HUES6 (cell line): ENCODE data around the gene HDAC7.

Experiments
- H3K27ac ChIP-seq: 2 replicates; pipeline ENCODE4 v1.7.0; 2013; ENCODE audit warnings: low read depth, mild to moderate bottlenecking, low read length, inconsistent platforms
- H3K27me3 ChIP-seq: 2 replicates; pipeline ENCODE4 v1.6.1; 2013; ENCODE audit warnings: low read length; ENCODE audit not compliant: control insufficient read depth, insufficient read depth
- H3K36me3 ChIP-seq: 2 replicates; pipeline ENCODE4 v1.6.1; 2013; ENCODE audit warnings: low read length; ENCODE audit not compliant: control insufficient read depth, insufficient read depth
- H3K4me1 ChIP-seq: 2 replicates; pipeline ENCODE4 v1.6.1; 2013; ENCODE audit warnings: low read length; ENCODE audit not compliant: control insufficient read depth, insufficient read depth
- H3K4me3 ChIP-seq: 2 replicates; pipeline ENCODE4 v1.5.1; 2013; ENCODE audit warnings: low read depth, low read length
- H3K9ac ChIP-seq: one replicate; pipeline ENCODE4 v1.6.1; 2013; ENCODE audit warnings: mild to moderate bottlenecking, low read length
- H3K9me3 ChIP-seq: 2 replicates; pipeline ENCODE4 v1.6.1; 2013; ENCODE audit warnings: low read depth, low read length; ENCODE audit not compliant: control insufficient read depth, insufficient read depth

Gene HDAC7

GRCh38 chr12:47860279-47860841 is 40.7 kb upstream of the HDAC7 start:
- peaks cover 11% of the 10 kb centered on the region; the same call in 1 of the 2 replicates for H3K27me3 ChIP-seq
- no peak overlapping the region for H3K4me3 ChIP-seq
- no peaks in the 10 kb centered on the region for H3K36me3 ChIP-seq
- H3K9me3 ChIP-seq, result no peaks in the 10 kb centered on the region
- no peak overlapping the region for H3K9ac ChIP-seq
- H3K4me1 ChIP-seq, result no peaks in the 10 kb centered on the region
- H3K27ac ChIP-seq, result no peak overlapping the region

- Histone ChIP-seq H3K9me3 (no peaks in the 10 kb centered on the region), H3K4me1 (no peaks in the 10 kb centered on the region), H3K4me3 (no peak overlapping the region), H3K27ac (no peak overlapping the region), H3K36me3 (no peaks in the 10 kb centered on the region), H3K9ac (no peak overlapping the region), H3K27me3 (peaks cover 11% of the 10 kb centered on the region; the same call in 1 of the 2 replicates)
Observed at GRCh38 chr12:47858511-47859266, 39.0 kb upstream of the HDAC7 start.

- H3K4me1 ChIP-seq, result peaks cover 6% of the 10 kb centered on the region; the same call in 1 of the 2 replicates
- H3K9me3 ChIP-seq, result no peaks in the 10 kb centered on the region
- no peak overlapping the region for H3K4me3 ChIP-seq
- H3K9ac ChIP-seq, result no peak overlapping the region
- H3K36me3 ChIP-seq, result no peaks in the 10 kb centered on the region
- no peak overlapping the region for H3K27ac ChIP-seq
- peaks cover 11% of the 10 kb centered on the region; the same call in 1 of the 2 replicates for H3K27me3 ChIP-seq
Observed at GRCh38 chr12:47856721-47857575, 37.2 kb upstream of the HDAC7 start.

GRCh38 chr12:47856094-47856493 is 36.4 kb upstream of the HDAC7 start:
- Histone ChIP-seq H3K4me3 (no peak overlapping the region), H3K9me3 (no peaks in the 10 kb centered on the region), H3K9ac (no peak overlapping the region), H3K4me1 (peaks cover 11% of the 10 kb centered on the region), H3K36me3 (no peaks in the 10 kb centered on the region), H3K27me3 (peaks cover 11% of the 10 kb centered on the region; the same call in 1 of the 2 replicates), H3K27ac (no peak overlapping the region)

DNA sequence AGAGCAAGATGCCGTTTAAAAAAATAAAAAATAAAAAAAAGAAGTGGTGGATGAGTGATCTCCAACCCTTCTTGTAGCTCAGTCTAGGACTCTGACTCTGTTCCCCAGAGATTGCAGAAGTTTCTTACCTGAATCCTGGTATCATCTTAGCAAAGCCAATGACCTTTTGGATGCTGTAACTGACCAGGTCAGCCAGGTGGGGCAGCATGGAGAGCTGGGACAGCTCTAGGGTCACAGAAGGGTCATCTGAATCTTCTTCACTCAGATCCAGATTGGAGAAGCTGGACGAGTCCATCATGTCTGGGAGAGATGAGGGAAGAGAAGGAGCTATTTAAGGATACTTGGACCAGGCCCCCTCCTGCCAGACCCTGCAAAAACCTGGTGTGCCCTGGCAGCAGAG is 35.8 kb upstream of the HDAC7 start:
- Histone ChIP-seq H3K9ac (no peak overlapping the region), H3K4me1 (peaks cover 16% of the 10 kb centered on the region), H3K27me3 (peaks cover 11% of the 10 kb centered on the region; the same call in 1 of the 2 replicates), H3K27ac (no peak overlapping the region), H3K36me3 (no peaks in the 10 kb centered on the region), H3K9me3 (no peaks in the 10 kb centered on the region), H3K4me3 (no peak overlapping the region)

- Histone ChIP-seq H3K27ac (no peak overlapping the region), H3K4me3 (no peak overlapping the region), H3K9me3 (no peaks in the 10 kb centered on the region), H3K27me3 (peaks cover 9% of the 10 kb centered on the region; the same call in 1 of the 2 replicates), H3K9ac (no peak overlapping the region), H3K4me1 (peaks cover 19% of the 10 kb centered on the region), H3K36me3 (no peaks in the 10 kb centered on the region)
Observed at GRCh38 chr12:47854531-47854930, 34.8 kb upstream of the HDAC7 start.

GRCh38 chr12:47852096-47852571 is 32.4 kb upstream of the HDAC7 start:
- H3K36me3 ChIP-seq, result no peaks in the 10 kb centered on the region
- H3K27ac ChIP-seq, result no peak overlapping the region
- H3K4me3 ChIP-seq, result no peak overlapping the region
- H3K4me1 ChIP-seq, result peaks cover 19% of the 10 kb centered on the region
- no peak overlapping the region for H3K9ac ChIP-seq
- H3K27me3 ChIP-seq, result no peaks in the 10 kb centered on the region; the same call in 1 of the 2 replicates
- no peaks in the 10 kb centered on the region for H3K9me3 ChIP-seq

DNA sequence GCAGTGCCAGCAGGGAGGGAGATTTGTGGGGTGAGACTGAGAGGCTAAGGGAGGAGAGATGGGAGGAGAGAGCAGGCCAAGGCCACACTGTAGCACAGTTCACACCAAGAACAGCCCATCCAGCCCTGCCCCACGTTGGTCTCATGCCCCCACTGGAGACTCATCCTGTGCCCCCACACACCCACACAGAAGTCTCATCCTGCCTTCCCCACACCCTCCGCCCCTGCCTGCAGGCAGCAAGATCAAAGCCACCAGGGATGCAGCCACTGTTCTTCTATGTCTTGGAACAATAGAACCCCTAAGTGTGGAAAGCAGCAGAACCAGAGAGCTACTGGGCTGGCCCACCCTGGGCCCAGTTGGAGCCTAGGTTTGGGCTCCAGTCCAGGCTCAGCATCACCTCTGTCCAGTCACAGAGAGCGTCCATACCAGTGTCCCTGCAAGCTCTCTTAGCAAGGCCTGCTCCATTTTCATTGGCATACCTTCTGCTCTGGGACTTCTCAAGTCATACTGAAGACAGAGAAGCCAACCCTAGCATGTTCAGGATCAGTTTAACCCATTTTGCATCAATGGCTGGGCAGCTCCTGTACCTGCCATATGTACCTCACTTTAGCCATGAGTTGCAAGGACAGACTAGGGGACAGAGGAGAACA is 31.7 kb upstream of the HDAC7 start:
- H3K4me1 ChIP-seq, result peaks cover 21% of the 10 kb centered on the region
- no peak overlapping the region for H3K4me3 ChIP-seq
- H3K9me3 ChIP-seq, result no peaks in the 10 kb centered on the region
- H3K27ac ChIP-seq, result no peak overlapping the region
- H3K27me3 ChIP-seq, result no peaks in the 10 kb centered on the region; the same call in 1 of the 2 replicates
- H3K9ac ChIP-seq, result no peak overlapping the region
- H3K36me3 ChIP-seq, result no peaks in the 10 kb centered on the region

GRCh38 chr12:47850153-47851084 is 30.7 kb upstream of the HDAC7 start:
- Histone ChIP-seq H3K4me1 (peaks cover 25% of the 10 kb centered on the region), H3K27ac (no peak overlapping the region), H3K4me3 (peak overlapping the region; percentile 3; the same call in 1 of the 2 replicates), H3K36me3 (no peaks in the 10 kb centered on the region), H3K27me3 (no peaks in the 10 kb centered on the region; the same call in 1 of the 2 replicates), H3K9ac (no peak overlapping the region), H3K9me3 (no peaks in the 10 kb centered on the region)

DNA sequence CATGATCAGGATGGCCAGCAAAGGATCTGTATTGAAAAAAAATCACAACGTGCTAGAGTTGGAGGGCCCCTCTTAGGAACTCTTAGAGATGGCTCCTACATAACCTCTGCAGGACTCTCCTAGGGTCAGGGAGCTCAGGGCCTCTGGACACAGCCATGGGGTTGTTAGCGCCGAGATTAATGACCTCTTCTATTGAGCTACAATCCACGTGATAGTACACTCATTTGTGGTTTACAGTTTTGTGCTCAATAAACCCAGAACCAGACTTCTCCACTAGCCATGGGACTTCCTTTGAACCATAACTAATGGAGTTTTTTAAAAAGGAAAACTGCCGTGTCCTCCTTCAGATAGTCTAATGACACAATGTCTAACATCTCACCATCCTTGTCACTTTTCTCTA is 29.6 kb upstream of the HDAC7 start:
- Histone ChIP-seq H3K9me3 (no peaks in the 10 kb centered on the region), H3K27ac (no peak overlapping the region), H3K9ac (no peak overlapping the region), H3K4me3 (no peak overlapping the region), H3K4me1 (peaks cover 25% of the 10 kb centered on the region), H3K27me3 (no peaks in the 10 kb centered on the region; the same call in 1 of the 2 replicates), H3K36me3 (no peaks in the 10 kb centered on the region)
